Measurements from ENCODE around the gene DOCK11. TPM values are rescaled to one million over a fixed set of nuclear protein-coding genes. Genes with fewer than 3 reads are reported as not detected.
A peak's percentile ranks its signal among the peaks of the same experiment; 100 is the strongest.

Gene DOCK11
- total and polyA plus RNA-seq, 2 donors (not counting 3 experiments of a cell fraction or from before 2014, with no cell fraction given) = 0.37 to 0.86 TPM

GRCh38 chrX:118497180-118497818 is 1.7 kb downstream of the DOCK11 start:
- ChIA-PET CTCF (no interaction called here), POLR2A (no interaction called here)
- FAIRE-seq (peak; percentile 57), DNase-seq (ENCODE audit: low read depth, low spot score) (no peak)
- no peak overlapping the region for H3K9ac ChIP-seq (replicated peaks; ENCODE audit: extremely low read depth, insufficient read depth, low read length)
- peaks cover 14 to 20% of the 10 kb centered on the region in 2 experiments for H3K27me3 ChIP-seq (ENCODE audit: control insufficient read depth in 2 of 2, insufficient read depth in 2 of 2, low read length in 2 of 2)
- no peak overlapping the region for H3K4me3 ChIP-seq (replicated peaks in 1 of 3; ENCODE audit: insufficient read depth in 1 of 3, low read depth in 1 of 3, low read length in 3 of 3)
- no peaks in the 10 kb centered on the region for H3K9me1 ChIP-seq (replicated peaks; ENCODE audit: control insufficient read depth, extremely low read depth, insufficient read depth, low read length)
- TF ChIP-seq MAX (IDR thresholded peaks at IDR 0.05; ENCODE audit: insufficient read depth, insufficient read length) = no peak
- no peak for TF ChIP-seq FOS (IDR thresholded peaks at IDR 0.05; ENCODE audit: borderline replicate concordance, insufficient read depth, low read length)
- TF ChIP-seq CTCF (IDR thresholded peaks at IDR 0.05; ENCODE audit: extremely low read depth in 1 of 2, insufficient read depth in 1 of 2, low read depth in 1 of 2, low read length in 2 of 2) = no peak
- TF ChIP-seq MYC (IDR thresholded peaks at IDR 0.05; ENCODE audit: low read depth, low read length) = no peak
- no peak for TF ChIP-seq POLR2A (IDR thresholded peaks at IDR 0.05; ENCODE audit: low read depth, low read length)
- TF ChIP-seq JUN (IDR thresholded peaks at IDR 0.05; ENCODE audit: borderline replicate concordance, insufficient read depth, insufficient read length, low read depth) = no peak
- TF ChIP-seq EZH2 (IDR thresholded peaks at IDR 0.05; ENCODE audit: borderline replicate concordance, low read depth, low read length, severe bottlenecking) = no peak
- TF ChIP-seq GATA2 (IDR thresholded peaks at IDR 0.05; ENCODE audit: insufficient read depth, insufficient read length, low read depth, low read length) = no peak
- no peak for TF ChIP-seq POLR2AphosphoS5 (IDR thresholded peaks at IDR 0.05; ENCODE audit: insufficient read depth, low read depth, low read length)
- intact Hi-C loops (cut with micrococcal nuclease) (loop anchor here (10.0 kb wide), 1 partner anchor 108 kb away; no protein-coding TSS in a partner anchor), dilution Hi-C loops (cut with MboI; ENCODE audit: extremely low pct_ligation_motif_present, low sequenced_read_pairs) (no loop called here)
- no peak overlapping the region for H3K27ac ChIP-seq (ENCODE audit: insufficient read depth, low read depth, low read length)
- H3K4me1 ChIP-seq (ENCODE audit: control insufficient read depth, extremely low read depth, insufficient read depth, low read length) = peaks cover 3% of the 10 kb centered on the region
- no peak overlapping the region for H3K4me2 ChIP-seq (ENCODE audit: insufficient read depth, low read length)
- H4K20me1 ChIP-seq (replicated peaks; ENCODE audit: control insufficient read depth, extremely low read depth, insufficient read depth, low read length) = no peaks in the 10 kb centered on the region
- H2AFZ ChIP-seq (ENCODE audit: low read depth, low read length) = no peak overlapping the region
- no TSS peak for BruUV-seq (replicated peaks)
- no peaks in the 10 kb centered on the region for H3K79me2 ChIP-seq (ENCODE audit: control insufficient read depth, insufficient read depth, low read length)
- H3K36me3 ChIP-seq (ENCODE audit: control insufficient read depth in 2 of 2, extremely low read depth in 1 of 2, insufficient read depth in 2 of 2, low read length in 2 of 2) = no peaks in the 10 kb centered on the region
- no peaks in the 10 kb centered on the region for H3K9me3 ChIP-seq (replicated peaks; ENCODE audit: control insufficient read depth, insufficient read depth, low read length)
